Superior temporal gyrus (tissue), 1 donor: ENCODE results near the gene TBX3.

ENCODE experiments used
- DNase-seq: peaks from one replicate; pipeline ENCODE4 v3.0.0-alpha.2; 2016; ENCODE audit errors: extremely low spot score

Gene TBX3

DNA sequence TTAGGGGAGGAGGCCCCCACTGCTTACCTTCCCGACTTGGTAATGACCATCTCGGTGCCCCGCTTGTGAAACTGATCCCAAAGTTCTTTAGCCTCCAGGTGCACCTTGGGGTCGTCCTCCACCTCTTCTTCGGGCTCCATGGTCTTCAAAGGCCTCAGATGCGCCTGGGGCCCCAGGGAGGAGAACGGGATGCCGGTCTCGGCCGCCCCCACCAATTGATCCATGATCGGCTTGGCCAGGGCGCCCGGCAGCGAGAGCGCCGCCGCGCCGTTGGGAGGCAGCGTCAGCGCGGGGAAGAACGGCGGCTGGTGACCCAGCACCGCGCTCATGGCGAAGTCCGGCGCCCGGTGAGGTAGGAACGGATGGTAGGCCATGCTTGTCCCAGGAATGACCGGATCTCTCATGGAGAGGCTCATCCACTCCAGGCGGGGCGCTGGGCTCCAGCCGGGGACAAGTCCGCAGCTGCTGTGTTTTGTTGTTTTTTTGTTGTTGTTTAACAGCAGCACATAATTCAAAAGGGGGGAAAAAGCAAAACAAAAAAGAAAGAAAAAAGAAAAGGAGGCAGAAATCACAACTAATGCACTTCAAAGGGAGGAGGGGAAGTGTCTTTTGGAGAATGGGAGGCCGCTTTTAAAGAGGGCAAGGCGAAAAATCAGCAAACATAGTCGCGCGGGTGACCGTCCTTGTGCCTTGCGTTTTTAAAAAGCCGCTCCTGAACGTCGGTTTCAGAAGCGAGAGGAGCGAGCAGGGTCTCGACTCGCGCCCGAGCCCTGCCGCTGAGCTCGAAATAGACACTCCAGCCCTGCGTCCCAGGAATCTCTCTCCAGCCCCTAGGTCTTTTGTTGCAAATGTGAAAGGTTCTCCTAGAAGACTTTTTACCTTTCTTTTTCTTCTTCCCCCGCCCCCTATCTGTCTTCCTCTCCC, 928 bp downstream of the TBX3 start:
- DNase-seq, result no peak

GRCh38 chr12:114682106-114682784, 1.7 kb downstream of the TBX3 start:
- no peak for DNase-seq

GRCh38 chr12:114681116-114681871, 2.7 kb downstream of the TBX3 start:
- DNase-seq, result no peak

DNA sequence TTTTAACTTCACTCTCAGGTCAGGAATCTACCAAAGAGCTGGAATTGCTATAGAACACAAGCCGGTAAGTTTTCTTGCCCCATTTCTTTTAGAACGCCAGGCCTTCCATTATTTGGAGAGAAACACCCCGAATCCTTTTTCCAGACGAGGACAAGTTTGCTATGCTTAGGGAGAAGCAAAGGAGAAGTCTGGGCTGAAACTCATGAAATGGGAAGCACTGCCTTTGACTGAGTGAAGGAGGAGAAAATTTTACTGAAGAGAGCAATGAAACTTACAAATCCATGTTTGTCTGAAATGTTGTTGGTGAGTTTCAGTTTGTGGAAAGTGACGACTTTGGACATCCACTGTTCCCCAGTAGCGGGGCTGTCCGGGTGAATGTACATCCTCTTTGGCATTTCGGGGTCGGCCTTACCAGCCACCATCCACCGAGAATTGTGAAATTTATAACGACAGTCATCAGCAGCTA, 3.3 kb downstream of the TBX3 start:
- DNase-seq, result no peak

DNA sequence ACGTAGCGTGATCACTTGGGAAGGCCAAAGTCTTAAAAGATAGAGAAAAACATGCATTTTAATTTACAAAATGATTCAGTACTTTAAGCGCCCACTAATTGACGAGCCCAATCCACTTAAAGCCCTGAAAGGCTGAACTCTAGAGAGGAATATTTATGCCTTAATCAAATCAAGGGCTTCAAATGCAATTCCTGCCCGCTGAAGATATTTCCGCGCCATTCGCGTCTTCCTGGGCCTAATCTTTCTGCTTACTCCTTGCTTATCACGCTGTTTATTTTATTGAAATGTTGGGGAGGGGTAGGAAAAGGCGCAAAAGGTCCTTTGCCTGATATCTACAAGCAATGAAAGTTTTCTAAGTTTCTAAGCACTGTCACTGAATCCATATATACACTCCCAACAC, 4.0 kb downstream of the TBX3 start:
- DNase-seq, result no peak

DNA sequence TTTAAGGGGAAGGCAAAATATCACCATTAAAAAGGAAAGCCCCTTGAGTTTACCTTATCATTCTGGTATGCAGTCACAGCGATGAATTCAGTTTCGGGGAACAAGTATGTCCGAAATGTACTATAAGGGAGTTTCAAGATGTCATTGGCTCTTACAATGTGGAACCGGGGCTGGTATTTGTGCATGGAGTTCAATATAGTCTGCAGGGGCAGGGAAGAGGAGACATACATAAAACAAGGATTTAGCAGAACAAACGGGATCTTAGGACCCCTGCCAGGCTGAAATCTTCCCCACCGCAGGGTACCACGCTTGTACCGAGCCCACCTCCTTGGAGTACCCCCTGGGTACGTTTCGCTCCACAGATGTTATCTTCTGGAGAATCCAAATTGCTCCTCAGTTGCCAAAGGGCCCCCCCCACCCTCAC, 4.5 kb downstream of the TBX3 start:
- DNase-seq, result no peak

DNA sequence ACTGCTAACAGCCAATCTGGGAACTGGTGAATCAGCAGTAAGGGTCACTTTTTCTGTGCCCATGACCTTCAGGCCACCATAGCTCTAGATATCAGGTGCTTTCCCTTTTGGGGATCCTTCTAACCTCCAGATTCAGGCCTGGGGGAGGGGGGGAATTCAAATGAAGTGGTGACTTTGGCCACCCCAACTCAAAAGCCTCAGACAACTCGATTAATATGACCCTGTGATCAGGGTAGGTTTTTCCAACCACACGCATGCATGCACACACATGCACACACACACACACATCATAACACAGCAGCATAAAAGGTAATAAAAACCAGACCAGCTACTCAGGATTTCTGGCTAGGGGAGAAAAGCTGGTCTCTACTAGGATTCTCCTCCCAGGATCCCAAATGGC, 5.3 kb downstream of the TBX3 start:
- DNase-seq, result no peak

GRCh38 chr12:114678028-114678427, 5.9 kb downstream of the TBX3 start:
- no peak for DNase-seq

DNA sequence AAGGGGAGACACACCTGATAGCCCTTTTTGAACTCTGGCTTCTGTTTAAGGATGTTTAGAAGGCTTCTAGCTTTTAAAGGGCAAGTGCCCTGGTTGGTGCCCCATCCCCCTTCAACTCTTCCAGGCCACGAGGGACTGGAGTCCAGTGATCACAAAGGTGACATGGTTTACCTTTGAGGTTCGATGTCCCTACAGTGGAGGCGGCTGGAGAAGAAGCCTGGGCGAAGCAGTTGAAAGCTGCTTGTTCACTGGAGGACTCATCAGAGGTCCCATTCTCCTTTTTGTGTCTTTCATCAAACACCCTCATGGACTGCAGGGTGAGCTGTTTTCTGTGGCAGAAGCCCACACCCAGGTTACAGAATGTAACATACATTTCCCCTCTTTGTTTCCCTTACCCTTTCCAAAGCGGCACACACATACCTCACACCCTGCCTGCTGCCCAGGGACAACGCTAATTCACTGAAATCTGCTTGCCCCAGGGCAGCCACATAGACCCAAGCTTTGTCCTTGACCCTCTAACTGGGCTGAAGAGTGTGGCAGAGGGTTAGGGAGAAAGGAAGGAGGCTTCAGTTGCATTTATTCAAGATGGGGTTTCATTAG, 7.7 kb downstream of the TBX3 start:
- no peak for DNase-seq

DNA sequence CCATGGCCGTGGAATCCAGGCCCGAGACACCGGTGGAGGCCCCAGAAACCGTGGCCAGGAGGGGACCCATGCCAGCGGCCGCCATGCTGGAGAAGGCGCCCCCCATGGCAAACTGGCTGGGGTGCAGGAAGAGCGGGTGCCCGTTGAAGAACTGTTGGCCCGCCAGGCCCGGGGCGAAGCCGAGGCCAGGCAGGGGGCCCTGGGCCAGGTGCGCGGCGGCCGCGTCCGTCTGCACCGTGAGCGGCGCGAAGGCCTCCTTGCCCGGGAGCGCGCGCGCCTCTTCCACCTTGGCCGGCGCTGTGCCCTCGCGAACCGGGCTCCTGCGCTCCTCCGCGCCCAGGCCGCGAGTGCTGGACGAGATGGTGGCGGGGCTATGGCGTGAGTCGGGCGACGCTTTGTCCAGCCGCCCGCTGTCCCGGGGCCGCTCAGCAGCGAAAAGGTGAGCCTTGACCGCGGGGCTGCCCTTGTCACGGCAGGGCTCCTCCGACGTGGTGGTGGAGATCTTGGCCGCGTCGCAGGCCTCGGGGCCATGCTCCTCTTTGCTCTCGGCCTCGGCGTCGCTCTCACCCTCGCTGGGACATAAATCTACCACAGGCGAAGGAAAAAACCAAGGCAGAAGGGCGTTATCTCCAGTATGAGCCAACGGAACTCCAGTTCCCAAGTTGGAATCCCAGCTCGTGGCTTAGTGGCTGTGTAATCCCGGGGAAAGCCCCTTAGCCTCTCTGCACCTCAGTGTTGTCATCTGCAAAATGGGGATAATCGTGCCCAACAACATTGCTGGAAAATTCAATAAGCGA, 9.5 kb downstream of the TBX3 start:
- DNase-seq, result no peak

DNA sequence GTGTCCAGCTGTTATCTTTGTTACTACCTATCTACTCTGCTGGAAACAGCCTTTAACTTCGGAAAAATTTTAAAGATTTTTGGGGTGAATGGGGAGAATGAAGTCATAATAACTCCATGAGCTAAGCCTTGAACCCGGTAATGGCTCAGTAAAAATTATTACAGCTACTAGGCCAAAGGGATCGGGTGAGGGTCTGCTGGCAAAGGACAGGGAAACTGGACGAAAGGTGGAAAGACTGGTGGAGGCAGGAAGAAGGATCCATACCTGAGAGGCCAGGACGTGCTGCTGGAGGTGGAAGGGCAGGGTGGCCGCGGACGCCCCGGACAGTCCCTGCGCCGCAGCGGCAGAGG, 10.1 kb downstream of the TBX3 start:
- DNase-seq, result no peak

- no peak for DNase-seq
These were observed 10.7 kb downstream of the TBX3 start for GRCh38 chr12:114673169-114673833.

DNA sequence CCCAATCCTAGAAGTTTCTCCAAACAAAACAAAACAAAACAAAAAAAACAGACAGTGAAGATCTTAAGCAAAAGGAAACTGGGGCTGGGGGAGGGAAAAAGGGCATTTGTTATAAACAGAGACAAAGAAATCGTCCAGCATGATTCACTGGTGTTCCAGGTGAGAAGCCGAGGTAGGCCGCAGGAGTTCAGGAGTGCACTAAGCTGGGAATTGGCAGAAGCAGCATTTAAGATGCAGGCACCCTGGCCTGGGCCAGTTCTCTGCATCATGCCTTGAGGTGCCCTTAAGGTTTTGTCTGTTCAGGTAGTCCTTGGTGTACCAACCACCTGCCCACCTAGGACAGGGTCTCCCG, 11.2 kb downstream of the TBX3 start:
- no peak for DNase-seq

GRCh38 chr12:114671443-114672411, 12.2 kb downstream of the TBX3 start:
- DNase-seq, result no peak

- DNase-seq, result no peak
These were observed 12.9 kb downstream of the TBX3 start for GRCh38 chr12:114671066-114671442.

- DNase-seq, result no peak
These were observed 13.5 kb downstream of the TBX3 start for GRCh38 chr12:114670291-114670980.

DNA sequence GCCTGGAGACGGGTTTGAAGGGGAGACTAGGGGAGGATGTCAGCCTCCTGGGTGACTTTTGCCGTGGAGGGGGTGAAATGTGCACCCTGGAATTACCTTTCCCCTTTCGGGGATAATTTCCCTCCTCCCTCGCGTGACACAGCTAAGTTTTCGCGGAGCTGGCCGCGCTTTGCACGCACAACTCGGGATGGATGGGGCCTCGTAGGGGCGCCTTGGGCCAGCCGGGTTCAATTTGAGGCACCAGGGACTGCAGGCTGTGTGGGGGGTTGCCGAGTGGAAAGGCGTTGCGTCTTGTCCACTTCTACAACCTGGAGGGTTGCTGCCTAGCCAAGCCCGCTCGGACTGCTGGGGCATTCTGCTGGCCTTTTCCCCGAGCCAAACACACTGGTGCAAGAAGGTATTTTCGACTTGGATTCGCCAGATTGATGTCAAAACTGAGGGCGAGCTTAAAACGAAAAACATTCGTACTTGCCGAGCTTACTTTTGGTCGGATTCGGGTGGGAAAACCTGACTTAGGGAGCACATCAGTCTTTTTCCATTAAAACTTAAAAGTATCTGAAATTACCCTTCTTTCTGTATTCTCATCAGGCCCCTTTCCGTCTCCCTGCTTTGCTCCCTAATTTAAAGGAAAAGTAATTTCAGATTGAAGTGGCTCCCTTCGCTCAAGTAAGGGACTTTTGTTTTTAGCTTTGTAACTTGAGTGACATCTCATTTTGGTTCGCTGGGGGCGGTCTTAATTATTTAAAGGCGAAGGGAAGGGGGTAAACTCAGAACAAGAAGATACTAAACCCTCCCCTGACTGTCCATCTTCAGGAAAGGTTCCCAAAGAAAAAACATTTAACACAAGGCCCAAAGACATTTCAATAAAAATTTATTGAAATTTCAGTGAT, 14.3 kb downstream of the TBX3 start:
- DNase-seq, result no peak

DNA sequence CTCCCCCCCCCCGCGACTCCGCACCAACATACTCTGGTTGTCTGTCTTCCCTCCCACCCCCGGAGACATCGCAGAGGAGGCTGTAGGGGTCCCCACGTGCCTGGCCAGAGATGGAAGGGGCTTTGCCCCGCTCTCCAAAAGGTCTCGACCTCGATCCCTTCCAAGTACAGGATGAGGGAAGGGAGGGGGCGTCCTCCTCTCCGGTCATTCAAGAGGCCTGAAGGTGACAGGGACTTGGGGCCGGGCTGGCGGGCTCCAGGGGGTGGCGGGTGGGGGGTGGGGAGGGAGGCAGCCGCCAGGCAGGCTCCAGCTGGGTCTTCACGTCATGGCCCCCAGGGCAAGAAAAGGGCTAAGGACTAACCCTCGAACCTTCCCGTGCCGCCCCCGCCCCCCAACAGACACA, 15.1 kb downstream of the TBX3 start:
- DNase-seq, result no peak
